ENCODE data around the gene COMTD1.

- TF ChIP-seq EZH2phosphoT487 (IDR thresholded peaks at IDR 0.05; ENCODE audit: borderline replicate concordance, low read depth, low read length) (no peak), CTCF (conservative IDR thresholded peaks at IDR 0.05; ENCODE audit: low read length) (no peak)
Observed at GRCh38 chr10:75272896-75273295, 37.1 kb upstream of the COMTD1 start.
